Glutamatergic neuron (in vitro differentiated cells): ENCODE data around the gene FBXO34. TPM values are rescaled to one million over a fixed set of nuclear protein-coding genes. Genes with fewer than 3 reads are reported as not detected.

Source experiments
- DNase-seq: peaks from one replicate; pipeline ENCODE4 v3.0.0; 2022
- H3K27ac Mint-ChIP-seq: one replicate; pipeline ENCODE4 v1.8.0; 2020; ENCODE audit warnings: mild to moderate bottlenecking, mixed read lengths, inconsistent platforms; ENCODE audit not compliant: unreplicated experiment
- H3K27me3 Mint-ChIP-seq: one replicate; pipeline ENCODE4 v1.8.0; 2020; ENCODE audit warnings: mild to moderate bottlenecking, moderate library complexity, mixed read lengths, inconsistent platforms; ENCODE audit not compliant: unreplicated experiment
- H3K36me3 Mint-ChIP-seq: one replicate; pipeline ENCODE4 v1.8.0; 2020; ENCODE audit warnings: mild to moderate bottlenecking, mixed read lengths, inconsistent platforms; ENCODE audit not compliant: unreplicated experiment
- H3K4me1 Mint-ChIP-seq: one replicate; pipeline ENCODE4 v1.8.0; 2020; ENCODE audit warnings: mild to moderate bottlenecking, low read depth, mixed read lengths, inconsistent platforms; ENCODE audit not compliant: unreplicated experiment
- H3K4me3 Mint-ChIP-seq: one replicate; pipeline ENCODE4 v1.8.0; 2020; ENCODE audit warnings: mild to moderate bottlenecking, mixed read lengths, inconsistent platforms; ENCODE audit not compliant: unreplicated experiment
- H3K9me3 Mint-ChIP-seq: one replicate; pipeline ENCODE4 v1.8.0; 2020; ENCODE audit warnings: mild to moderate bottlenecking, moderate library complexity, mixed read lengths, inconsistent platforms; ENCODE audit not compliant: unreplicated experiment
- total RNA-seq: library from RNA; stranded (reverse); fragmentation: NEBNext Ultra II Directional; extraction: Animal tissue kit (Norgen Biotek cat#: 25700); gene quantifications from one replicate; pipeline ENCODE4 v1.2.1, GENCODE V29; 2021; ENCODE audit not compliant: unreplicated experiment
- TF ChIP-seq, protein P1 (sequence below): fragments of 200-600 bp; sonication (generic); IDR thresholded peaks from one replicate; pipeline ENCODE4 v1.5.0; 2021; ENCODE audit not compliant: partially characterized antibody, unreplicated experiment

The FBXO34 gene
- total RNA-seq, 1 donor from 2014 or later = 13.6 TPM

- H3K4me3 Mint-ChIP-seq = no peak overlapping the region
Observed at GRCh38 chr14:55313480-55313879, 42.3 kb downstream of the FBXO34 start.

GRCh38 chr14:55314449-55314848 lies 43.2 kb downstream of the FBXO34 start:
- Mint-ChIP-seq H3K27me3 (no peaks in the 10 kb centered on the region), H3K4me1 (no peaks in the 10 kb centered on the region), H3K36me3 (peaks cover 33% of the 10 kb centered on the region), H3K27ac (no peak overlapping the region), H3K9me3 (peaks cover 7% of the 10 kb centered on the region), H3K4me3 (no peak overlapping the region)
- DNase-seq = no peak
- TF ChIP-seq, protein P1, sequence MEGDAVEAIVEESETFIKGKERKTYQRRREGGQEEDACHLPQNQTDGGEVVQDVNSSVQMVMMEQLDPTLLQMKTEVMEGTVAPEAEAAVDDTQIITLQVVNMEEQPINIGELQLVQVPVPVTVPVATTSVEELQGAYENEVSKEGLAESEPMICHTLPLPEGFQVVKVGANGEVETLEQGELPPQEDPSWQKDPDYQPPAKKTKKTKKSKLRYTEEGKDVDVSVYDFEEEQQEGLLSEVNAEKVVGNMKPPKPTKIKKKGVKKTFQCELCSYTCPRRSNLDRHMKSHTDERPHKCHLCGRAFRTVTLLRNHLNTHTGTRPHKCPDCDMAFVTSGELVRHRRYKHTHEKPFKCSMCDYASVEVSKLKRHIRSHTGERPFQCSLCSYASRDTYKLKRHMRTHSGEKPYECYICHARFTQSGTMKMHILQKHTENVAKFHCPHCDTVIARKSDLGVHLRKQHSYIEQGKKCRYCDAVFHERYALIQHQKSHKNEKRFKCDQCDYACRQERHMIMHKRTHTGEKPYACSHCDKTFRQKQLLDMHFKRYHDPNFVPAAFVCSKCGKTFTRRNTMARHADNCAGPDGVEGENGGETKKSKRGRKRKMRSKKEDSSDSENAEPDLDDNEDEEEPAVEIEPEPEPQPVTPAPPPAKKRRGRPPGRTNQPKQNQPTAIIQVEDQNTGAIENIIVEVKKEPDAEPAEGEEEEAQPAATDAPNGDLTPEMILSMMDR = no peak

More at GRCh38 chr14:55313480-55313879, 42.3 kb downstream of the FBXO34 start:
- Mint-ChIP-seq H3K27ac (no peak overlapping the region), H3K36me3 (peaks cover 33% of the 10 kb centered on the region), H3K9me3 (peaks cover 7% of the 10 kb centered on the region), H3K27me3 (no peaks in the 10 kb centered on the region), H3K4me1 (no peaks in the 10 kb centered on the region)
- DNase-seq = no peak
- TF ChIP-seq, protein P1 = no peak

GRCh38 chr14:55316564-55316963 lies 45.3 kb downstream of the FBXO34 start:
- Mint-ChIP-seq H3K36me3 (peaks cover 22% of the 10 kb centered on the region), H3K9me3 (peaks cover 7% of the 10 kb centered on the region), H3K27ac (no peak overlapping the region), H3K27me3 (no peaks in the 10 kb centered on the region), H3K4me1 (no peaks in the 10 kb centered on the region), H3K4me3 (no peak overlapping the region)
- TF ChIP-seq, protein P1 = no peak
- DNase-seq = no peak

GRCh38 chr14:55317542-55318306 lies 46.5 kb downstream of the FBXO34 start:
- peaks cover 17% of the 10 kb centered on the region for H3K36me3 Mint-ChIP-seq
- no peaks in the 10 kb centered on the region for H3K27me3 Mint-ChIP-seq
- DNase-seq = no peak
- no peaks in the 10 kb centered on the region for H3K4me1 Mint-ChIP-seq
- H3K9me3 Mint-ChIP-seq = peaks cover 7% of the 10 kb centered on the region
- H3K27ac Mint-ChIP-seq = no peak overlapping the region
- no peak overlapping the region for H3K4me3 Mint-ChIP-seq
- TF ChIP-seq, protein P1 = no peak

DNA sequence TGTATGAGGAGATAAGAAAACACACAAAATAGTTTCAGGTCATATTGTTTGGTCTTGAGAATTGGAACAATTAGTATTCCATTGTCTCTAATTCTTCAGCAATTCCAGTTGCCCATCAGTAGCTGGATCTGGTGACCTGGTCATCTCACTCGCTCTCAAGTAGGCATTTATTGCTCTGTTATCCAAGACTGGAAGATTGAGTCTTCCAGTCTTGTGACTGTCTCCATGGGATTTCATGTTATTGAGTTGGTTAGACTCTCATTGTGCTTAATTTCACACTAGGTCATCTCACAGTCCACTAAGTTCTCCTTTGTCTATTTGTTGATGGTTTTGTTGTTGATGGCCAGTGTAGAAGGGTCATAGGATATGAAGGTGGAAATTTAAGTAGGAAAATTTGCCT lies 47.5 kb downstream of the FBXO34 start:
- Mint-ChIP-seq H3K4me3 (no peak overlapping the region), H3K9me3 (no peaks in the 10 kb centered on the region), H3K36me3 (peaks cover 7% of the 10 kb centered on the region), H3K27me3 (no peaks in the 10 kb centered on the region), H3K27ac (no peak overlapping the region), H3K4me1 (no peaks in the 10 kb centered on the region)
- no peak for DNase-seq
- TF ChIP-seq, protein P1 = no peak
